IPS-18c (cell line): ENCODE measurements around the gene NLRP1.

Experiments
- H3K4me3 ChIP-seq: 2 replicates; pipeline ENCODE4 v1.7.0; 2013; ENCODE audit warnings: low read depth, mild to moderate bottlenecking, low read length, moderate library complexity; ENCODE audit not compliant: insufficient read depth
- H3K9me3 ChIP-seq: one replicate; pipeline ENCODE4 v1.6.1; 2013; ENCODE audit warnings: mild to moderate bottlenecking, low read length, moderate library complexity; ENCODE audit not compliant: control insufficient read depth, insufficient read depth

The NLRP1 gene

GRCh38 chr17:5563456-5563855 is 20.9 kb downstream of the NLRP1 start:
- H3K4me3 ChIP-seq: no peak overlapping the region
- no peaks in the 10 kb centered on the region for H3K9me3 ChIP-seq

- H3K9me3 ChIP-seq: no peaks in the 10 kb centered on the region
- no peak overlapping the region for H3K4me3 ChIP-seq
These were observed 21.5 kb downstream of the NLRP1 start for GRCh38 chr17:5562661-5563360.

GRCh38 chr17:5561736-5562571 is 22.4 kb downstream of the NLRP1 start:
- Histone ChIP-seq H3K9me3 (no peaks in the 10 kb centered on the region), H3K4me3 (no peak overlapping the region)

- Histone ChIP-seq H3K9me3 (no peaks in the 10 kb centered on the region), H3K4me3 (no peak overlapping the region)
These were observed 23.8 kb downstream of the NLRP1 start for GRCh38 chr17:5560361-5560988.

- H3K4me3 ChIP-seq: no peak overlapping the region
These were observed 25.2 kb downstream of the NLRP1 start for GRCh38 chr17:5558815-5559785.

GRCh38 chr17:5557990-5558389 is 26.3 kb downstream of the NLRP1 start:
- Histone ChIP-seq H3K9me3 (no peaks in the 10 kb centered on the region), H3K4me3 (no peak overlapping the region)

More at GRCh38 chr17:5558815-5559785, 25.2 kb downstream of the NLRP1 start:
- H3K9me3 ChIP-seq: no peaks in the 10 kb centered on the region

GRCh38 chr17:5557485-5557884 is 26.8 kb downstream of the NLRP1 start:
- Histone ChIP-seq H3K9me3 (no peaks in the 10 kb centered on the region), H3K4me3 (no peak overlapping the region)

GRCh38 chr17:5555254-5555653 is 29.1 kb downstream of the NLRP1 start:
- Histone ChIP-seq H3K9me3 (no peaks in the 10 kb centered on the region), H3K4me3 (no peak overlapping the region)

GRCh38 chr17:5553479-5553878 is 30.8 kb downstream of the NLRP1 start:
- no peaks in the 10 kb centered on the region for H3K9me3 ChIP-seq
- H3K4me3 ChIP-seq: no peak overlapping the region

- Histone ChIP-seq H3K9me3 (no peaks in the 10 kb centered on the region), H3K4me3 (no peak overlapping the region)
These were observed 31.5 kb downstream of the NLRP1 start for GRCh38 chr17:5552841-5553240.

- H3K4me3 ChIP-seq: no peak overlapping the region
- H3K9me3 ChIP-seq: no peaks in the 10 kb centered on the region
These were observed 39.0 kb downstream of the NLRP1 start for GRCh38 chr17:5545051-5545987.

GRCh38 chr17:5544115-5544514 is 40.2 kb downstream of the NLRP1 start:
- Histone ChIP-seq H3K4me3 (no peak overlapping the region), H3K9me3 (no peaks in the 10 kb centered on the region)

- Histone ChIP-seq H3K4me3 (no peak overlapping the region), H3K9me3 (no peaks in the 10 kb centered on the region)
These were observed 42.6 kb downstream of the NLRP1 start for GRCh38 chr17:5541610-5542202.

- H3K4me3 ChIP-seq: no peak overlapping the region
- H3K9me3 ChIP-seq: no peaks in the 10 kb centered on the region
These were observed 44.0 kb downstream of the NLRP1 start for GRCh38 chr17:5540321-5540720.

GRCh38 chr17:5539286-5539685 is 45.0 kb downstream of the NLRP1 start:
- Histone ChIP-seq H3K4me3 (no peak overlapping the region), H3K9me3 (no peaks in the 10 kb centered on the region)
